HEK293 (cell line): Measurements from ENCODE around the gene HHAT.

Source experiments
- GLI2 ChIP-seq: fragments of 450-650 bp; formaldehyde crosslinking; IDR thresholded peaks from 2 replicates; pipeline ENCODE4; 2017; ENCODE audit warnings: missing biosample characterization, missing genetic modification characterization, low read depth, borderline replicate concordance
- GLI4 ChIP-seq: fragments of 450-650 bp; formaldehyde crosslinking; IDR thresholded peaks from 2 replicates; pipeline ENCODE4 v1.5.1; 2016; ENCODE audit warnings: missing biosample characterization, missing genetic modification characterization
- GLIS2 ChIP-seq: fragments of 450-650 bp; formaldehyde crosslinking; IDR thresholded peaks from 2 replicates; pipeline ENCODE4 v1.5.1; 2016; ENCODE audit warnings: missing biosample characterization, missing genetic modification characterization
- PATZ1 ChIP-seq: fragments of 450-650 bp; formaldehyde crosslinking; IDR thresholded peaks from 2 replicates; pipeline ENCODE4 v1.5.1; 2016; ENCODE audit warnings: missing biosample characterization, missing genetic modification characterization
- SALL2 ChIP-seq: fragments of 450-650 bp; formaldehyde crosslinking; IDR thresholded peaks from 2 replicates; pipeline ENCODE4 v1.5.0; 2017; ENCODE audit warnings: missing biosample characterization, mild to moderate bottlenecking, missing genetic modification characterization, borderline replicate concordance
- SP2 ChIP-seq: fragments of 450-650 bp; formaldehyde crosslinking; IDR thresholded peaks from 2 replicates; pipeline ENCODE4 v1.5.1; 2016; ENCODE audit warnings: missing biosample characterization, missing genetic modification characterization
- WT1 ChIP-seq: fragments of 450-650 bp; formaldehyde crosslinking; IDR thresholded peaks from 2 replicates; pipeline ENCODE4 v1.5.1; 2016; ENCODE audit warnings: missing biosample characterization, missing genetic modification characterization
- ZBTB1 ChIP-seq: fragments of 450-650 bp; formaldehyde crosslinking; IDR thresholded peaks from 2 replicates; pipeline ENCODE4 v1.5.1; 2016; ENCODE audit warnings: missing biosample characterization, missing genetic modification characterization
- ZBTB26 ChIP-seq: fragments of 450-650 bp; formaldehyde crosslinking; optimal IDR thresholded peaks from 2 replicates; pipeline ENCODE3; 2016; ENCODE audit warnings: missing biosample characterization, mild to moderate bottlenecking, missing genetic modification characterization
- ZFHX2 ChIP-seq: fragments of 450-650 bp; formaldehyde crosslinking; conservative IDR thresholded peaks from 2 replicates; pipeline ENCODE4 v1.5.1; 2016; ENCODE audit warnings: missing biosample characterization, missing genetic modification characterization
- ZIC2 ChIP-seq: fragments of 450-650 bp; formaldehyde crosslinking; IDR thresholded peaks from 2 replicates; pipeline ENCODE4 v1.5.1; 2016; ENCODE audit warnings: missing biosample characterization, missing genetic modification characterization
- ZNF10 ChIP-seq: fragments of 450-650 bp; formaldehyde crosslinking; IDR thresholded peaks from 2 replicates; pipeline ENCODE4 v1.5.1; 2017; ENCODE audit warnings: missing biosample characterization, missing genetic modification characterization
- ZNF155 ChIP-seq: fragments of 450-650 bp; formaldehyde crosslinking; IDR thresholded peaks from 2 replicates; pipeline ENCODE4 v1.5.1; 2016; ENCODE audit warnings: missing biosample characterization, missing genetic modification characterization
- ZNF157 ChIP-seq: fragments of 450-650 bp; formaldehyde crosslinking; IDR thresholded peaks from 2 replicates; pipeline ENCODE4 v1.5.1; 2016; ENCODE audit warnings: missing biosample characterization, missing genetic modification characterization
- ZNF2 ChIP-seq: fragments of 450-650 bp; formaldehyde crosslinking; IDR thresholded peaks from 2 replicates; pipeline ENCODE4 v1.5.1; 2016; ENCODE audit warnings: missing biosample characterization, missing genetic modification characterization
- ZNF214 ChIP-seq: fragments of 450-650 bp; formaldehyde crosslinking; IDR thresholded peaks from 2 replicates; pipeline ENCODE4 v1.5.1; 2017; ENCODE audit warnings: missing biosample characterization, mild to moderate bottlenecking, missing genetic modification characterization, borderline replicate concordance
- ZNF24 ChIP-seq: fragments of 450-650 bp; formaldehyde crosslinking; IDR thresholded peaks from 2 replicates; pipeline ENCODE4 v1.5.1; 2016; ENCODE audit warnings: missing biosample characterization, missing genetic modification characterization
- ZNF324 ChIP-seq: fragments of 450-650 bp; formaldehyde crosslinking; IDR thresholded peaks from 2 replicates; pipeline ENCODE4 v1.5.1; 2016; ENCODE audit warnings: missing biosample characterization, missing genetic modification characterization
- ZNF37A ChIP-seq: fragments of 450-650 bp; IDR thresholded peaks from 2 replicates; pipeline ENCODE4 v1.5.1; 2018; ENCODE audit warnings: missing biosample characterization, missing genetic modification characterization
- ZNF416 ChIP-seq: fragments of 450-650 bp; formaldehyde crosslinking; IDR thresholded peaks from 2 replicates; pipeline ENCODE4 v1.5.1; 2016; ENCODE audit warnings: missing biosample characterization, missing genetic modification characterization
- ZNF449 ChIP-seq: fragments of 450-650 bp; formaldehyde crosslinking; IDR thresholded peaks from 2 replicates; pipeline ENCODE4 v1.5.1; 2017; ENCODE audit warnings: missing biosample characterization, mild to moderate bottlenecking, missing genetic modification characterization, moderate library complexity
- ZNF501 ChIP-seq: fragments of 450-650 bp; formaldehyde crosslinking; IDR thresholded peaks from 2 replicates; pipeline ENCODE4 v1.5.1; 2016; ENCODE audit warnings: missing biosample characterization, missing genetic modification characterization
- ZNF521 ChIP-seq: fragments of 450-650 bp; formaldehyde crosslinking; IDR thresholded peaks from 2 replicates; pipeline ENCODE4 v1.5.1; 2017; ENCODE audit warnings: missing biosample characterization, mild to moderate bottlenecking, missing genetic modification characterization
- ZNF596 ChIP-seq: fragments of 450-650 bp; IDR thresholded peaks from 2 replicates; pipeline ENCODE4 v1.5.0; 2018; ENCODE audit warnings: missing biosample characterization, mild to moderate bottlenecking, missing genetic modification characterization, moderate library complexity
- ZNF701 ChIP-seq: fragments of 450-650 bp; formaldehyde crosslinking; IDR thresholded peaks from 2 replicates; pipeline ENCODE4 v1.5.1; 2016; ENCODE audit warnings: missing biosample characterization, missing genetic modification characterization
- ZNF707 ChIP-seq: fragments of 450-650 bp; formaldehyde crosslinking; IDR thresholded peaks from 2 replicates; pipeline ENCODE4 v1.5.1; 2016; ENCODE audit warnings: missing biosample characterization, missing genetic modification characterization
- ZNF76 ChIP-seq: fragments of 450-650 bp; formaldehyde crosslinking; IDR thresholded peaks from 2 replicates; pipeline ENCODE4; 2016; ENCODE audit warnings: low read depth, missing biosample characterization, missing genetic modification characterization, borderline replicate concordance
- ZNF768 ChIP-seq: fragments of 450-650 bp; formaldehyde crosslinking; IDR thresholded peaks from 2 replicates; pipeline ENCODE4 v1.5.1; 2018; ENCODE audit warnings: missing biosample characterization, mild to moderate bottlenecking, missing genetic modification characterization
- ZNF843 ChIP-seq: fragments of 450-650 bp; formaldehyde crosslinking; IDR thresholded peaks from 2 replicates; pipeline ENCODE4 v1.5.1; 2016; ENCODE audit warnings: missing biosample characterization, missing genetic modification characterization
- TF ChIP-seq, protein P1 (sequence below): fragments of 450-650 bp; formaldehyde crosslinking; conservative IDR thresholded peaks from 2 replicates; pipeline ENCODE4 v1.5.1; 2016; ENCODE audit warnings: low read depth, missing biosample characterization, missing genetic modification characterization
- TF ChIP-seq, protein P2 (sequence below): fragments of 450-650 bp; formaldehyde crosslinking; IDR thresholded peaks from 2 replicates; pipeline ENCODE4 v1.5.1; 2016; ENCODE audit warnings: missing biosample characterization, missing genetic modification characterization

Gene HHAT

GRCh38 chr1:210464519-210465039 lies 135.9 kb downstream of the HHAT start (continued):
- no peak; the same call in 1 of the 2 replicates for TF ChIP-seq ZNF449 (tag by site-specific recombination)
- no peak; the same call in 1 of the 2 replicates for TF ChIP-seq PATZ1 (tag by site-specific recombination)
- TF ChIP-seq, protein P1, sequence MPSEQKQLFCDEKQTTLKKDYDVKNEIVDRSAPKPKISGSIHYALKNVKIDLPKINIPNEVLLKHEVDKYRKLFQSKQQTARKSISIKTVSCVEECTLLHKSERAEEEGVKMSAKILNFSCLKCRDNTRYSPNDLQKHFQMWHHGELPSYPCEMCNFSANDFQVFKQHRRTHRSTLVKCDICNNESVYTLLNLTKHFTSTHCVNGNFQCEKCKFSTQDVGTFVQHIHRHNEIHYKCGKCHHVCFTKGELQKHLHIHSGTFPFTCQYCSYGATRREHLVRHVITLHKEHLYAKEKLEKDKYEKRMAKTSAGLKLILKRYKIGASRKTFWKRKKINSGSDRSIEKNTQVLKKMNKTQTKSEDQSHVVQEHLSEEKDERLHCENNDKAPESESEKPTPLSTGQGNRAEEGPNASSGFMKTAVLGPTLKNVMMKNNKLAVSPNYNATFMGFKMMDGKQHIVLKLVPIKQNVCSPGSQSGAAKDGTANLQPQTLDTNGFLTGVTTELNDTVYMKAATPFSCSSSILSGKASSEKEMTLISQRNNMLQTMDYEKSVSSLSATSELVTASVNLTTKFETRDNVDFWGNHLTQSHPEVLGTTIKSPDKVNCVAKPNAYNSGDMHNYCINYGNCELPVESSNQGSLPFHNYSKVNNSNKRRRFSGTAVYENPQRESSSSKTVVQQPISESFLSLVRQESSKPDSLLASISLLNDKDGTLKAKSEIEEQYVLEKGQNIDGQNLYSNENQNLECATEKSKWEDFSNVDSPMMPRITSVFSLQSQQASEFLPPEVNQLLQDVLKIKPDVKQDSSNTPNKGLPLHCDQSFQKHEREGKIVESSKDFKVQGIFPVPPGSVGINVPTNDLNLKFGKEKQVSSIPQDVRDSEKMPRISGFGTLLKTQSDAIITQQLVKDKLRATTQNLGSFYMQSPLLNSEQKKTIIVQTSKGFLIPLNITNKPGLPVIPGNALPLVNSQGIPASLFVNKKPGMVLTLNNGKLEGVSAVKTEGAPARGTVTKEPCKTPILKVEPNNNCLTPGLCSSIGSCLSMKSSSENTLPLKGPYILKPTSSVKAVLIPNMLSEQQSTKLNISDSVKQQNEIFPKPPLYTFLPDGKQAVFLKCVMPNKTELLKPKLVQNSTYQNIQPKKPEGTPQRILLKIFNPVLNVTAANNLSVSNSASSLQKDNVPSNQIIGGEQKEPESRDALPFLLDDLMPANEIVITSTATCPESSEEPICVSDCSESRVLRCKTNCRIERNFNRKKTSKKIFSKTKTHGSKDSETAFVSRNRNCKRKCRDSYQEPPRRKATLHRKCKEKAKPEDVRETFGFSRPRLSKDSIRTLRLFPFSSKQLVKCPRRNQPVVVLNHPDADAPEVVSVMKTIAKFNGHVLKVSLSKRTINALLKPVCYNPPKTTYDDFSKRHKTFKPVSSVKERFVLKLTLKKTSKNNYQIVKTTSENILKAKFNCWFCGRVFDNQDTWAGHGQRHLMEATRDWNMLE (tag by site-specific recombination) = 0 out of 2 replicates have a peak, but pooled peaks have one; percentile 22
- TF ChIP-seq ZNF596 (tag by site-specific recombination) = no peak
- no peak for TF ChIP-seq ZNF416 (tag by site-specific recombination)
- no peak; the same call in 1 of the 2 replicates for TF ChIP-seq SP2 (tag by site-specific recombination)
- TF ChIP-seq ZNF157 (tag by site-specific recombination) = no peak
- no peak for TF ChIP-seq WT1 (tag by site-specific recombination)
- TF ChIP-seq ZNF521 (tag by site-specific recombination) = no peak
- TF ChIP-seq ZNF324 (tag by site-specific recombination) = peak; percentile 76; the same call in 1 of the 2 replicates
- no peak for TF ChIP-seq ZNF2 (tag by site-specific recombination)
- TF ChIP-seq, protein P2, sequence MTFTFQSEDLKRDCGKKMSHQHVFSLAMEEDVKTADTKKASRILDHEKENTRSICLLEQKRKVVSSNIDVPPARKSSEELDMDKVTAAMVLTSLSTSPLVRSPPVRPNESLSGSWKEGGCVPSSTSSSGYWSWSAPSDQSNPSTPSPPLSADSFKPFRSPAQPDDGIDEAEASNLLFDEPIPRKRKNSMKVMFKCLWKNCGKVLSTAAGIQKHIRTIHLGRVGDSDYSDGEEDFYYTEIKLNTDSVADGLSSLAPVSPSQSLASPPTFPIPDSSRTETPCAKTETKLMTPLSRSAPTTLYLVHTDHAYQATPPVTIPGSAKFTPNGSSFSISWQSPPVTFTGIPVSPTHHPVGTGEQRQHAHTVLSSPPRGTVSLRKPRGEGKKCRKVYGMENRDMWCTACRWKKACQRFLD = no peak
- TF ChIP-seq ZNF501 (tag by site-specific recombination) = no peak
- TF ChIP-seq ZNF37A (tag by site-specific recombination) = no peak
- no peak; the same call in 1 of the 2 replicates for TF ChIP-seq GLI2
- TF ChIP-seq ZIC2 (tag by site-specific recombination) = no peak
- no peak for TF ChIP-seq ZNF768 (tag by site-specific recombination)
- TF ChIP-seq ZNF707 (tag by site-specific recombination) = no peak
- TF ChIP-seq ZNF10 (tag by site-specific recombination) = peak; percentile 57; the same call in 1 of the 2 replicates
- TF ChIP-seq SALL2 (tag by site-specific recombination) = no peak
- 0 out of 2 replicates have a peak, but pooled peaks have one; percentile 9 for TF ChIP-seq ZFHX2
- peak; percentile 87 for TF ChIP-seq ZNF843
- no peak for TF ChIP-seq GLI4 (tag by site-specific recombination)
- no peak for TF ChIP-seq ZNF701 (tag by site-specific recombination)
- no peak for TF ChIP-seq ZNF76 (tag by site-specific recombination)
- peak; percentile 11; the same call in 1 of the 2 replicates for TF ChIP-seq GLIS2 (tag by site-specific recombination)
- peak; percentile 83; the same call in 1 of the 2 replicates for TF ChIP-seq ZNF24 (tag by site-specific recombination)
- no peak for TF ChIP-seq ZNF214
- no peak for TF ChIP-seq ZBTB26
- TF ChIP-seq ZBTB1 = 0 out of 2 replicates have a peak, but pooled peaks have one; percentile 33
- no peak for TF ChIP-seq ZNF155 (tag by site-specific recombination)
